HepG2 (cell line): ENCODE measurements around the gene RHOT1. TPM values are rescaled to one million over a fixed set of nuclear protein-coding genes. Genes with fewer than 3 reads are reported as not detected.
A peak's percentile ranks its signal among the peaks of the same experiment; 100 is the strongest.

Source experiments
- ATAC-seq: fragments of 200-7000 bp; cut with Tn5 transposase; 3 replicates; pipeline ENCODE4 v1.9.1; 2020; ENCODE audit warnings: mild to moderate bottlenecking, moderate library complexity
- BruUV-seq: library from RNA; stranded (reverse); fragments of 400-500 nt; replicated peaks from 2 replicates; lab custom pipeline; 2021; lab: Mats Ljungman, UMichigan
- CTCF ChIA-PET: fragments of 300-600 bp; formaldehyde crosslinking; extraction: SDS; loops from one replicate; lab custom pipeline; 2021; ENCODE audit warnings: low total read pairs, inconsistent platforms, low intra/inter-chr PET ratio; lab: Yijun Ruan, JAX
- POLR2A ChIA-PET: fragments of 350-600 bp; sonication (Branson Sonifier 250); formaldehyde crosslinking; loops from one replicate; lab custom pipeline; 2020; ENCODE audit warnings: antibody characterized with exemption, inconsistent platforms; lab: Yijun Ruan, JAX
- DNase-seq: peaks from one replicate; pipeline ENCODE4 v3.0.0-alpha.2; 2015; ENCODE audit warnings: low spot score
- FAIRE-seq: peaks from 3 replicates; lab custom pipeline; 2011; peaks lifted over from hg19 to GRCh38; lab: Jason Lieb, UNC
- H2AFZ ChIP-seq: one replicate; pipeline ENCODE4 v1.6.1; 2011; ENCODE audit warnings: low read length, inconsistent platforms
- H3K27ac ChIP-seq: fragments of 300-600 bp; 3 replicates; pipeline ENCODE4 v1.8.0; 2011; ENCODE audit warnings: mixed run types, mild to moderate bottlenecking, mixed read lengths, low read length, inconsistent platforms; ENCODE audit not compliant: insufficient read depth; ENCODE audit errors: extremely low read length
- H3K27me3 ChIP-seq, 2 experiments: fragments of 200-600 bp in 1 of 2; 2 replicates in 1 of 2; 3 replicates in 1 of 2; pipeline versions ENCODE4 v1.6.0 to v1.8.0; 2011; ENCODE audit warnings: low read length in 2 of 2, mild to moderate bottlenecking in 2 of 2, moderate library complexity in 2 of 2, inconsistent platforms in 1 of 2; ENCODE audit not compliant: insufficient read depth in 2 of 2, control insufficient read depth in 1 of 2
- H3K36me3 ChIP-seq, 2 experiments: fragments of 200-600 bp in 1 of 2; replicated peaks in 1 of 2; 2 replicates in 1 of 2; 3 replicates in 1 of 2; pipeline versions ENCODE4 v1.5.1 to v1.8.0; 2011; ENCODE audit warnings: low read length in 2 of 2, inconsistent platforms in 1 of 2; ENCODE audit not compliant: insufficient read depth in 2 of 2, control insufficient read depth in 1 of 2
- H3K4me1 ChIP-seq: 2 replicates; pipeline ENCODE4 v1.5.1; 2012; ENCODE audit warnings: low read length, inconsistent platforms; ENCODE audit not compliant: insufficient read depth
- H3K4me2 ChIP-seq: 2 replicates; pipeline ENCODE4 v1.6.0; 2011; ENCODE audit warnings: low read depth, low read length, inconsistent platforms
- H3K4me3 ChIP-seq, 3 experiments: fragments of 200-600 bp in 1 of 3; sonication (generic), shearing (Covaris generic) in 1 of 3; replicated peaks in 1 of 3; 2 replicates each; pipeline ENCODE4 v1.5.1; 2011 to 2016; ENCODE audit warnings: low read length in 3 of 3, inconsistent platforms in 2 of 3, low read depth in 2 of 3, mild to moderate bottlenecking in 2 of 3, control low read depth in 1 of 3, mixed read lengths in 1 of 3; ENCODE audit not compliant: insufficient read depth in 1 of 3
- H3K79me2 ChIP-seq: one replicate; pipeline ENCODE4 v1.6.1; 2011; ENCODE audit warnings: low read length, inconsistent platforms; ENCODE audit not compliant: insufficient read depth
- H3K9ac ChIP-seq: 2 replicates; pipeline ENCODE4 v1.6.0; 2011; ENCODE audit warnings: mild to moderate bottlenecking, low read depth, low read length, inconsistent platforms; ENCODE audit not compliant: insufficient read depth
- H3K9me3 ChIP-seq: 2 replicates; pipeline ENCODE4 v1.5.1; 2012; ENCODE audit warnings: mild to moderate bottlenecking, low read length
- H4K20me1 ChIP-seq: 2 replicates; pipeline ENCODE4 v1.6.0; 2011; ENCODE audit warnings: inconsistent platforms, mild to moderate bottlenecking, low read length, moderate library complexity; ENCODE audit not compliant: insufficient read depth
- KMT2B ChIP-seq: IDR thresholded peaks from 2 replicates; pipeline ENCODE4 v1.6.1; 2016; ENCODE audit warnings: missing genetic modification reagents, missing compliant biosample characterization
- MATR3 ChIP-seq: sonication (generic); formaldehyde crosslinking; IDR thresholded peaks from 2 replicates; pipeline ENCODE4 v1.4.0; 2020; ENCODE audit warnings: missing genetic modification reagents
- MTF2 ChIP-seq: sonication (generic); formaldehyde crosslinking; IDR thresholded peaks from 2 replicates; pipeline ENCODE4 v1.5.0; 2020; ENCODE audit warnings: missing genetic modification reagents, borderline replicate concordance
- SALL2 ChIP-seq: sonication (generic); formaldehyde crosslinking; IDR thresholded peaks from 2 replicates; pipeline ENCODE4 v1.8.1; 2023; ENCODE audit warnings: mild to moderate bottlenecking, missing genetic modification reagents, inconsistent platforms
- SMC3 ChIP-seq: IDR thresholded peaks from 2 replicates; pipeline ENCODE4 v1.6.1; 2011; ENCODE audit warnings: low read length, improper control_type of control experiment
- whole genome bisulfite sequencing: methylation state at CpG from one replicate; pipeline ENCODE4 v1.1.6; 2017; ENCODE audit warnings: low lambda C conversion rate; 5-methylcytosine and 5-hydroxymethylcytosine counted together
- in situ Hi-C: cut with HindIII; loops from 2 replicates; pipeline ENCODE4 v1.10.0; 2017; ENCODE audit warnings: low pct_unique_long_range_greater_than_20kb; ENCODE audit not compliant: extremely low pct_ligation_motif_present
- intact Hi-C: fragments of 100-400 bp; cut with micrococcal nuclease; formaldehyde crosslinking; loops from one replicate; pipeline ENCODE4 v1.10.0; 2022; ENCODE audit not compliant: unreplicated experiment
- polyA plus RNA-seq, 8 experiments: library from polyadenylated mRNA; depleted of rRNA in 3 of 8; stranded (reverse) in 7 of 8; unstranded in 1 of 8; fragments of >200 nt; fragmentation: Illumina TruSeq in 4 of 8; extraction: Trizol in 4 of 8; gene quantifications; 2 replicates each; pipeline versions ENCODE4 v1.2.1 to v1.2.3, GENCODE V29; 2011 to 2016; ENCODE audit warnings: low read depth in 4 of 8, missing spikeins in 1 of 8, mixed read lengths in 1 of 8; ENCODE audit not compliant: insufficient read depth in 1 of 8
- total RNA-seq, 5 experiments: library from RNA; depleted of rRNA; stranded (reverse); fragments of >200 nt; fragmentation: Illumina TruSeq; extraction: Trizol; gene quantifications; 2 replicates each; pipeline ENCODE4 v1.2.3, GENCODE V29; 2016; ENCODE audit warnings: low read depth in 1 of 5
- TF ChIP-seq, protein P1 (sequence below): sonication (generic); formaldehyde crosslinking; IDR thresholded peaks from 2 replicates; pipeline ENCODE4 v1.4.0; 2020; ENCODE audit warnings: mild to moderate bottlenecking, missing genetic modification reagents
- TF ChIP-seq, protein P2 (sequence below): IDR thresholded peaks from 2 replicates; pipeline ENCODE4 v1.4.0; 2020; ENCODE audit warnings: mild to moderate bottlenecking, missing genetic modification reagents
- TF ChIP-seq, protein P3 (sequence below): sonication (generic); formaldehyde crosslinking; IDR thresholded peaks from 2 replicates; pipeline ENCODE4 v1.4.0; 2020; ENCODE audit warnings: missing genetic modification reagents

RHOT1 gene
- total and polyA plus RNA-seq, 2 of the 13 experiments (the other 11 are each of a cell fraction or from before 2014, with no cell fraction given), result 25.6 to 41.5 TPM

DNA sequence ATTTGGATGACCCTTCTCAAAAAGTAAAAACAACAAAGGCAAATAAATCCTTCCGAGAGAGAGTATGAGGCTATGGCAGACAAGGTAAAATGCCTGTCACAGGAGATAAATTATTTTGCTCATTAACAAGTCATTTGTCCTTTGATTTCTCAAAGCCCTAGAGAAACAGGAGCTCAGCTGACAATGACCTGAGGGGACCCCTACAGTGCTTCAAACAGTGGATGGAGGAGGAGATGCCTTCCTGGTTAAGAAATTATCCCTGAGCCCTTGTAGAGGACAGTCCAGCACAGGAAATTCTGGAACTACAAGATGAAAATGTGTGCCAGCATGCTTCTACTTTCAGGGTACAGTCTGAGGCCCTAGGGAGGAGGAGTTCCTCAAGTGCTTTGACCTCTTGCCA is 99.3 kb downstream of the RHOT1 start (continued):
- TF ChIP-seq, protein P1, sequence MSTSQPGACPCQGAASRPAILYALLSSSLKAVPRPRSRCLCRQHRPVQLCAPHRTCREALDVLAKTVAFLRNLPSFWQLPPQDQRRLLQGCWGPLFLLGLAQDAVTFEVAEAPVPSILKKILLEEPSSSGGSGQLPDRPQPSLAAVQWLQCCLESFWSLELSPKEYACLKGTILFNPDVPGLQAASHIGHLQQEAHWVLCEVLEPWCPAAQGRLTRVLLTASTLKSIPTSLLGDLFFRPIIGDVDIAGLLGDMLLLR, result no peak

DNA sequence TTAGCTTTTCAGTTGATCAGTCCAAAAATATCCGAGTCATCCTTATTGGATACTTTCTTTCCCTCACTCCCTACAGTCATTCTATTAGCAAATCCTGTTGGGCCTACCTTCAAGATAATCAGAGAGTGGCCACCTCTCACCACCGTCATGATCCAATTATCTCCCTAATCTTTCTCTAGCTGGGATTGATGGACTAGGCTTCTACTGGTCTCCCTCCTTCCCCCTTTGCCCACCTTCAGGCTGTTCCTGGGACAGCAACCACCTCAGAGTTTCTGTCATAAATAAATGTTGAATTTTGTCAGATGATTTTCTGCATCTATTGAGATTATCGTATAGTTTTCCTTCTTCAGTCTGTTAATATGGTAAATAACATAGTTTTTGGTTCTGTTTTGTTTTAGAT is 107.2 kb downstream of the RHOT1 start:
- H3K9ac ChIP-seq, result no peak overlapping the region
- no peaks in the 10 kb centered on the region for H3K36me3 ChIP-seq
- no peak overlapping the region for H3K4me3 ChIP-seq
- H3K27ac ChIP-seq, result no peak overlapping the region
- DNase-seq (no peak), ATAC-seq (no peak), FAIRE-seq (no peak)
- no peaks in the 10 kb centered on the region; a peak in 1 of 5 replicates for H3K27me3 ChIP-seq
- H3K4me2 ChIP-seq, result no peak overlapping the region
- POLR2A ChIA-PET, result no interaction called here
- in situ Hi-C loops (no loop called here), intact Hi-C loops (no loop called here)
- H4K20me1 ChIP-seq, result no peaks in the 10 kb centered on the region
- no TSS peak for BruUV-seq
- no peak overlapping the region for H2AFZ ChIP-seq
- no peaks in the 10 kb centered on the region for H3K9me3 ChIP-seq
- CTCF ChIA-PET, result no interaction called here
- WGBS, result 32% methylated on average over 3 of the region's 3 CpGs
- TF ChIP-seq KMT2B (no peak), MTF2 (CRISPR knock-in tag) (no peak)
- no peaks in the 10 kb centered on the region for H3K79me2 ChIP-seq
- peaks cover 24% of the 10 kb centered on the region for H3K4me1 ChIP-seq

DNA sequence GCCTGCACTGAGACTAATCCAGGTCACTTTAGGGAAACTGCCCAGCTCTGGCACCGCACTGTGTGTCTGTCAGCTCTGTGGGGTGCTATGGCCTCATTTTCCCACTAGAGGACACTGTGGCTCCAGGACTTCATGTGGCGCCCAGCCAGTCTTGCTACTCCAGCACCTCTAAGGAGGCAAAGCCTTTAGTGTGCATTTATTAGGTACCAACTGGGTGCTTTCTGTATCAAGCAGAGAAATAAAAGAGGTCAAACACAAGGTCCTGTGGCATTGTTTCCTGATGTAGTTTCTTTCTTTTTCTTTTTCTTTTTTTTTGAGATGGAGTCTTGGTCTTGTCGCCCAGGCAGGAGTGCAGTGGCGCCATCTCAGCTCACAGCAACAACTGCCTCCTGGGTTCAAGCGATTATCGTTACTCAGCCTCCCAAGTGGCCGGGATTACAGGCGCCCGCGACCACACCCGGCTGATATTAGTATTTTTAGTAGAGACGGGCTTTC is 110.9 kb downstream of the RHOT1 start:
- POLR2A ChIA-PET, result no interaction called here
- H3K4me1 ChIP-seq, result peaks cover 23% of the 10 kb centered on the region
- peak; percentile 78 for FAIRE-seq
- TF ChIP-seq, protein P2, sequence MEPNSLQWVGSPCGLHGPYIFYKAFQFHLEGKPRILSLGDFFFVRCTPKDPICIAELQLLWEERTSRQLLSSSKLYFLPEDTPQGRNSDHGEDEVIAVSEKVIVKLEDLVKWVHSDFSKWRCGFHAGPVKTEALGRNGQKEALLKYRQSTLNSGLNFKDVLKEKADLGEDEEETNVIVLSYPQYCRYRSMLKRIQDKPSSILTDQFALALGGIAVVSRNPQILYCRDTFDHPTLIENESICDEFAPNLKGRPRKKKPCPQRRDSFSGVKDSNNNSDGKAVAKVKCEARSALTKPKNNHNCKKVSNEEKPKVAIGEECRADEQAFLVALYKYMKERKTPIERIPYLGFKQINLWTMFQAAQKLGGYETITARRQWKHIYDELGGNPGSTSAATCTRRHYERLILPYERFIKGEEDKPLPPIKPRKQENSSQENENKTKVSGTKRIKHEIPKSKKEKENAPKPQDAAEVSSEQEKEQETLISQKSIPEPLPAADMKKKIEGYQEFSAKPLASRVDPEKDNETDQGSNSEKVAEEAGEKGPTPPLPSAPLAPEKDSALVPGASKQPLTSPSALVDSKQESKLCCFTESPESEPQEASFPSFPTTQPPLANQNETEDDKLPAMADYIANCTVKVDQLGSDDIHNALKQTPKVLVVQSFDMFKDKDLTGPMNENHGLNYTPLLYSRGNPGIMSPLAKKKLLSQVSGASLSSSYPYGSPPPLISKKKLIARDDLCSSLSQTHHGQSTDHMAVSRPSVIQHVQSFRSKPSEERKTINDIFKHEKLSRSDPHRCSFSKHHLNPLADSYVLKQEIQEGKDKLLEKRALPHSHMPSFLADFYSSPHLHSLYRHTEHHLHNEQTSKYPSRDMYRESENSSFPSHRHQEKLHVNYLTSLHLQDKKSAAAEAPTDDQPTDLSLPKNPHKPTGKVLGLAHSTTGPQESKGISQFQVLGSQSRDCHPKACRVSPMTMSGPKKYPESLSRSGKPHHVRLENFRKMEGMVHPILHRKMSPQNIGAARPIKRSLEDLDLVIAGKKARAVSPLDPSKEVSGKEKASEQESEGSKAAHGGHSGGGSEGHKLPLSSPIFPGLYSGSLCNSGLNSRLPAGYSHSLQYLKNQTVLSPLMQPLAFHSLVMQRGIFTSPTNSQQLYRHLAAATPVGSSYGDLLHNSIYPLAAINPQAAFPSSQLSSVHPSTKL, result 0 out of 2 replicates have a peak, but pooled peaks have one; percentile 10
- TF ChIP-seq MATR3 (CRISPR knock-in tag), result no peak
- no peak for TF ChIP-seq SALL2
- TF ChIP-seq SMC3, result peak; percentile 98
- TF ChIP-seq, protein P3, sequence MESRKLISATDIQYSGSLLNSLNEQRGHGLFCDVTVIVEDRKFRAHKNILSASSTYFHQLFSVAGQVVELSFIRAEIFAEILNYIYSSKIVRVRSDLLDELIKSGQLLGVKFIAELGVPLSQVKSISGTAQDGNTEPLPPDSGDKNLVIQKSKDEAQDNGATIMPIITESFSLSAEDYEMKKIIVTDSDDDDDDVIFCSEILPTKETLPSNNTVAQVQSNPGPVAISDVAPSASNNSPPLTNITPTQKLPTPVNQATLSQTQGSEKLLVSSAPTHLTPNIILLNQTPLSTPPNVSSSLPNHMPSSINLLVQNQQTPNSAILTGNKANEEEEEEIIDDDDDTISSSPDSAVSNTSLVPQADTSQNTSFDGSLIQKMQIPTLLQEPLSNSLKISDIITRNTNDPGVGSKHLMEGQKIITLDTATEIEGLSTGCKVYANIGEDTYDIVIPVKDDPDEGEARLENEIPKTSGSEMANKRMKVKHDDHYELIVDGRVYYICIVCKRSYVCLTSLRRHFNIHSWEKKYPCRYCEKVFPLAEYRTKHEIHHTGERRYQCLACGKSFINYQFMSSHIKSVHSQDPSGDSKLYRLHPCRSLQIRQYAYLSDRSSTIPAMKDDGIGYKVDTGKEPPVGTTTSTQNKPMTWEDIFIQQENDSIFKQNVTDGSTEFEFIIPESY (CRISPR knock-in tag), result peak; percentile 31; the same call in 1 of the 2 replicates

More for the DNA sequence above, 110.9 kb downstream of the RHOT1 start:
- peak; percentile 70 for DNase-seq
- H4K20me1 ChIP-seq, result no peaks in the 10 kb centered on the region
- H2AFZ ChIP-seq, result no peak overlapping the region
- no peaks in the 10 kb centered on the region for H3K79me2 ChIP-seq
- H3K27me3 ChIP-seq, result peaks cover 0 to 2% of the 10 kb centered on the region in 2 experiments; a peak in 1 of 5 replicates
- H3K4me2 ChIP-seq, result no peak overlapping the region
- no TSS peak for BruUV-seq
- H3K4me3 ChIP-seq, result no peak overlapping the region
- 57% methylated on average over 11 of the region's 12 CpGs for WGBS
- ATAC-seq, result peak; percentile 96
- no peaks in the 10 kb centered on the region for H3K9me3 ChIP-seq
- CTCF ChIA-PET, result interaction anchor here (2.3 kb wide), 1 partner anchor 66 kb away, joined by 37 read pairs; no protein-coding TSS in a partner anchor
- no peak overlapping the region for H3K9ac ChIP-seq
- no peak overlapping the region for H3K27ac ChIP-seq
- in situ Hi-C loops, result no loop called here
- H3K36me3 ChIP-seq, result no peaks in the 10 kb centered on the region
- intact Hi-C loops, result loop anchor here (1.0 to 5.0 kb wide), 2 partner anchors 49 to 66 kb away; no protein-coding TSS in a partner anchor
